Measurements from ENCODE around the gene DHDDS. TPM values are rescaled to one million over a fixed set of nuclear protein-coding genes. Genes with fewer than 3 reads are reported as not detected.
"Not testable (repeated sequence)": the region's sequence is repeated elsewhere in the genome, so short reads cannot be mapped to it uniquely, and the experiment has no call there.

Gene DHDDS
- total RNA-seq, 1 donor from 2014 or later = 37.2 TPM

- Histone ChIP-seq H3K4me1 (peaks cover 15% of the 10 kb centered on the region), H3K9me3 (no peaks in the 10 kb centered on the region), H3K27ac (peak overlapping the region; percentile 99), H3K27me3 (ENCODE audit: low read depth) (no peaks in the 10 kb centered on the region), H3K36me3 (no peaks in the 10 kb centered on the region), H3K4me3 (peak overlapping the region; percentile 91)
- peak; percentile 93 for DNase-seq
- intact Hi-C loops (cut with DNase I) = no loop called here
- TF ChIP-seq CTCF (IDR thresholded peaks at IDR 0.05) = peak; percentile 39
- peak; percentile 96 to 97 for ATAC-seq
Observed at GRCh38 chr1:26500488-26501175, 68.5 kb downstream of the DHDDS start.

- H3K4me1 ChIP-seq; intact Hi-C loops (cut with DNase I); H3K27me3 ChIP-seq (ENCODE audit: low read depth); H3K9me3 ChIP-seq; H3K4me3 ChIP-seq; H3K36me3 ChIP-seq: not testable (repeated sequence)
- DNase-seq (peak; percentile 52), ATAC-seq (peak; percentile 58 to 69)
- H3K27ac ChIP-seq = peak overlapping the region; percentile 58
Observed at GRCh38 chr1:26510711-26511110, 78.6 kb downstream of the DHDDS start.

DNA sequence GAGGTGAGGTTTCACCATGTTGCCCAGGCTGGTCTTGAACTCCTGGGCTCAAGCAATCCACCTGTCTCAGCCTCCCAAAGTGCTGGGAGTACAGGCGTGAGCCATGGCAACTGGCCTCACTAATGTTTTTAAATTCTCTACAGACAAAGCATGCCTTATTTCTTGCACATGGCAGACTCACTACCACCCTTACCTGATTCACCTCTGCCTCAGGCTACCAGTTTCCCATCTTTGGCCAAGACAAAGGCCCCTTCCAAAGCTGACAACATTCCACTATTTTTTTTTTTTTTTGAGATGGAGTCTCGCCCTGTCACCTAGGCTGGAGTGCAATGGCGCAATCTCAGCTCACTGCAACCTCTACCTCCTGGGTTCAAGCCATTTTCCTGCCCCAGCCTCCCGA, 83.7 kb downstream of the DHDDS start:
- H3K9me3 ChIP-seq; H3K36me3 ChIP-seq; H3K4me1 ChIP-seq; intact Hi-C loops (cut with DNase I); DNase-seq; H3K27ac ChIP-seq; ATAC-seq; H3K4me3 ChIP-seq; H3K27me3 ChIP-seq (ENCODE audit: low read depth): not testable (repeated sequence)

- H3K27ac ChIP-seq = no peak overlapping the region
- no peaks in the 10 kb centered on the region for H3K36me3 ChIP-seq
- no peak for ATAC-seq
- intact Hi-C loops (cut with DNase I) = no loop called here
- DNase-seq = no peak
- no peaks in the 10 kb centered on the region for H3K27me3 ChIP-seq (ENCODE audit: low read depth)
- no peak overlapping the region for H3K4me3 ChIP-seq
- H3K9me3 ChIP-seq = no peaks in the 10 kb centered on the region
- TF ChIP-seq CTCF (IDR thresholded peaks at IDR 0.05) = no peak
- no peaks in the 10 kb centered on the region for H3K4me1 ChIP-seq
Observed at GRCh38 chr1:26516987-26517765, 85.1 kb downstream of the DHDDS start.

DNA sequence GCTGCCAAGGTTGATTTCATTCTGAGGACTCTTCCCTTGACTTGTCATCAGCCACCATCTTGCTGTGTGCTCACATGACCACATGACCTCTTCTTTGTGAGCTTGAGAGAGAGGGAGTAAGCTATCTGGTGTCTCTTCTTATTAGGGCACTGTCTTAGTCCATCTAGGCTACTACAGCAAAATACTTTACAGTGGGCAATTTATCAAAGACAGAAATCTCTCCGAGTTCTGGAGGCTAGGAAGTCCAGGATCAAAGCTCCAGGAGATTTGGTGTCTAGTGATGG, 85.6 kb downstream of the DHDDS start:
- no peaks in the 10 kb centered on the region for H3K27me3 ChIP-seq (ENCODE audit: low read depth)
- H3K9me3 ChIP-seq = no peaks in the 10 kb centered on the region
- H3K4me3 ChIP-seq = no peak overlapping the region
- H3K36me3 ChIP-seq = no peaks in the 10 kb centered on the region
- H3K27ac ChIP-seq = no peak overlapping the region
- ATAC-seq (no peak), DNase-seq (no peak)
- intact Hi-C loops (cut with DNase I) = no loop called here
- H3K4me1 ChIP-seq = no peaks in the 10 kb centered on the region
- TF ChIP-seq CTCF (IDR thresholded peaks at IDR 0.05) = no peak

DNA sequence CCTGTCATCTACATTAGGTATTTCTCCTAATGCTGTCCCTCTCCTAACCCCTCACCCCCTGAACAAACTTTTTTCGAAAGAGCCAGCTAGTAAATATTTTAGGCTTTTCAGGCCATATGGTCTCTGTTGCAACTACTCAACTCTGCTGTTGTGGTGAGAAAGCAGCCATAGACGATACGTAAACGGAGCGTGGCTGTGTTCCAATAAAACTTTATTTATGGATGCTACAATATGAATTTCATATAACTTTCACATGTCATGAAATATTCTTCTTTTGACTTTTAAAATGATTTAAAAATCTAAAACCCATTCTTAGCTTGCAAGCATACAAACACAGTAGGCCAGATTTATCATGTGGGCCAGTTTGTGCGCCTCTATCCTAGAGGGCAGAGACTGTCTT, 86.2 kb downstream of the DHDDS start:
- no peak for DNase-seq
- no peak overlapping the region for H3K27ac ChIP-seq
- no peaks in the 10 kb centered on the region for H3K27me3 ChIP-seq (ENCODE audit: low read depth)
- no peak for TF ChIP-seq CTCF (IDR thresholded peaks at IDR 0.05)
- H3K9me3 ChIP-seq = no peaks in the 10 kb centered on the region
- ATAC-seq = no peak
- H3K4me1 ChIP-seq = no peaks in the 10 kb centered on the region
- no peak overlapping the region for H3K4me3 ChIP-seq
- intact Hi-C loops (cut with DNase I) = no loop called here
- no peaks in the 10 kb centered on the region for H3K36me3 ChIP-seq
